ENCODE results near the gene AFMID. TPM values are rescaled to one million over a fixed set of nuclear protein-coding genes. Genes with fewer than 3 reads are reported as not detected.

AFMID gene
- total and polyA plus RNA-seq, 2 donors (not counting 1 experiment from before 2014, with no cell fraction given), result 18.2 to 24.8 TPM

DNA sequence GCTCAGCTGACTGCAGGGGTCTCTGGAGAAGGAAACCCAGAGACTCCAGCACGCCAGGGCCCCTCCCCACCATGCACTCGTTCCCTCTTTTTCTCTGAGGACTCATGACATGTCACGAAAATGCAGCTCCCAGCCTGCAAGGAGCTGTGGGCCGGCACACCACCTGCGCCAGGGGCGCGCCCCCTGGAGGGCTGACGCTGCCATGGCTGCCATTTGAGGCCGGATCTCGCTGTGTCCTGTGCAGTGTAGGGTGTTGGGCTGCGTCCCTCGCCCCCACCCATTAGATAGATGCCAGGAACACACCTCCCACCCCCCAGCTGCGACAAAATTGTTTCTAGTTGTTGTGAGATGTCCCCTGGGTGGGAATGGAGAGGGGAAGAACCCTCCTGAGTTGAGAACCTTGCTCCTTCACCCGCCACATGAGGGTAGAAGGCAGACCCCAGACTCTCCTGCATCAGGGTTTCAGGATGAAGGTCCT, 10.6 kb upstream of the AFMID start:
- Histone ChIP-seq H3K27ac (ENCODE audit: low read length in 2 of 2) (no peak overlapping the region), H3K9ac (ENCODE audit: low read length) (no peak overlapping the region), H3K9me3 (ENCODE audit: control extremely low read depth in 1 of 3, control insufficient read depth in 2 of 3, insufficient read depth in 1 of 3, low read length in 2 of 3) (no peaks in the 10 kb centered on the region), H3K4me2 (replicated peaks; ENCODE audit: low read depth, low read length, poor library complexity, severe bottlenecking) (peak overlapping the region; percentile 73), H3K79me2 (ENCODE audit: control insufficient read depth, insufficient read depth, low read length) (peaks cover 28% of the 10 kb centered on the region), H3K4me3 (ENCODE audit: control extremely low read depth in 1 of 5, extremely low read depth in 1 of 5, insufficient read depth in 1 of 5, low read depth in 2 of 5, low read length in 4 of 5) (no peak overlapping the region), H3K27me3 (replicated peaks in 1 of 4; ENCODE audit: control extremely low read depth in 1 of 4, control insufficient read depth in 3 of 4, insufficient read depth in 4 of 4, low read length in 3 of 4) (no peaks in the 10 kb centered on the region), H4K20me1 (ENCODE audit: control insufficient read depth, insufficient read depth, low read length, poor library complexity, severe bottlenecking) (no peaks in the 10 kb centered on the region), H3K36me3 (replicated peaks in 1 of 2; ENCODE audit: control extremely low read depth in 1 of 2, control insufficient read depth in 1 of 2, extremely low read depth in 1 of 2, insufficient read depth in 2 of 2, low read length in 1 of 2) (peaks cover 0 to 39% of the 10 kb centered on the region in 2 experiments), H3K4me1 (ENCODE audit: control insufficient read depth in 2 of 2, insufficient read depth in 2 of 2, low read length in 2 of 2) (peaks cover 66 to 67% of the 10 kb centered on the region in 2 donors), H2AFZ (ENCODE audit: insufficient read depth, low read depth, low read length, poor library complexity, severe bottlenecking) (peak overlapping the region; percentile 27)
- DNase-seq, result peak; percentile 87
- 2% methylated on average over 9 of the region's 14 CpGs for WGBS (ENCODE audit: insufficient coverage)
- CTCF ChIA-PET, result interaction anchor here (0.6 to 19.2 kb wide), 21 partner anchors 9 to 245 kb away, joined by 3 to 357 read pairs (median 8); partner anchors contain the start of genes AFMID, TK1, TMC6 and TMC8
- peak overlapping the region; percentile 44 for H3K4me3 Mint-ChIP-seq
- POLR2A ChIA-PET, result interaction anchor here (0.7 to 19.6 kb wide), 13 partner anchors 9 to 100 kb away, joined by 3 to 432 read pairs (median 4); partner anchors contain the start of genes C17orf99, TK1, TMC6 and TMC8
- no peaks in the 10 kb centered on the region for H3K9me3 Mint-ChIP-seq (ENCODE audit: insufficient read depth)
- TF ChIP-seq, protein P1, sequence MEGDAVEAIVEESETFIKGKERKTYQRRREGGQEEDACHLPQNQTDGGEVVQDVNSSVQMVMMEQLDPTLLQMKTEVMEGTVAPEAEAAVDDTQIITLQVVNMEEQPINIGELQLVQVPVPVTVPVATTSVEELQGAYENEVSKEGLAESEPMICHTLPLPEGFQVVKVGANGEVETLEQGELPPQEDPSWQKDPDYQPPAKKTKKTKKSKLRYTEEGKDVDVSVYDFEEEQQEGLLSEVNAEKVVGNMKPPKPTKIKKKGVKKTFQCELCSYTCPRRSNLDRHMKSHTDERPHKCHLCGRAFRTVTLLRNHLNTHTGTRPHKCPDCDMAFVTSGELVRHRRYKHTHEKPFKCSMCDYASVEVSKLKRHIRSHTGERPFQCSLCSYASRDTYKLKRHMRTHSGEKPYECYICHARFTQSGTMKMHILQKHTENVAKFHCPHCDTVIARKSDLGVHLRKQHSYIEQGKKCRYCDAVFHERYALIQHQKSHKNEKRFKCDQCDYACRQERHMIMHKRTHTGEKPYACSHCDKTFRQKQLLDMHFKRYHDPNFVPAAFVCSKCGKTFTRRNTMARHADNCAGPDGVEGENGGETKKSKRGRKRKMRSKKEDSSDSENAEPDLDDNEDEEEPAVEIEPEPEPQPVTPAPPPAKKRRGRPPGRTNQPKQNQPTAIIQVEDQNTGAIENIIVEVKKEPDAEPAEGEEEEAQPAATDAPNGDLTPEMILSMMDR (IDR thresholded peaks at IDR 0.05), result peak; percentile 93
- TF ChIP-seq EZH2 (IDR thresholded peaks at IDR 0.05; ENCODE audit: borderline replicate concordance, insufficient read depth, low read depth, low read length, poor library complexity, severe bottlenecking), result no peak
- no peaks in the 10 kb centered on the region for H3K27me3 Mint-ChIP-seq
- peaks cover 78% of the 10 kb centered on the region for H3K4me1 Mint-ChIP-seq
- intact Hi-C loops (cut with micrococcal nuclease), result loop anchor here (1.0 kb wide), 4 partner anchors 36 to 64 kb away; no protein-coding TSS in a partner anchor
- peak overlapping the region; percentile 89 for H3K27ac Mint-ChIP-seq
- ATAC-seq (ENCODE audit: low read depth), result peak; percentile 59

GRCh38 chr17:78179372-78179771, 7.8 kb upstream of the AFMID start:
- no peak overlapping the region for H3K4me3 Mint-ChIP-seq
- no peaks in the 10 kb centered on the region for H3K9me3 Mint-ChIP-seq (ENCODE audit: insufficient read depth)
- 95% methylated on average over 15 of the region's 17 CpGs for WGBS (ENCODE audit: insufficient coverage)
- peaks cover 50% of the 10 kb centered on the region for H3K4me1 Mint-ChIP-seq
- no peaks in the 10 kb centered on the region for H3K27me3 Mint-ChIP-seq
- Histone ChIP-seq H2AFZ (ENCODE audit: insufficient read depth, low read depth, low read length, poor library complexity, severe bottlenecking) (no peak overlapping the region), H3K36me3 (replicated peaks in 1 of 2; ENCODE audit: control extremely low read depth in 1 of 2, control insufficient read depth in 1 of 2, extremely low read depth in 1 of 2, insufficient read depth in 2 of 2, low read length in 1 of 2) (peaks cover 0 to 16% of the 10 kb centered on the region in 2 experiments), H3K4me1 (ENCODE audit: control insufficient read depth in 2 of 2, insufficient read depth in 2 of 2, low read length in 2 of 2) (peaks cover 39% of the 10 kb centered on the region in 2 donors), H3K79me2 (ENCODE audit: control insufficient read depth, insufficient read depth, low read length) (peaks cover 24% of the 10 kb centered on the region), H3K9ac (ENCODE audit: low read length) (no peak overlapping the region), H4K20me1 (ENCODE audit: control insufficient read depth, insufficient read depth, low read length, poor library complexity, severe bottlenecking) (no peaks in the 10 kb centered on the region), H3K27ac (ENCODE audit: low read length in 2 of 2) (no peak overlapping the region), H3K4me2 (replicated peaks; ENCODE audit: low read depth, low read length, poor library complexity, severe bottlenecking) (no peak overlapping the region), H3K4me3 (ENCODE audit: control extremely low read depth in 1 of 5, extremely low read depth in 1 of 5, insufficient read depth in 1 of 5, low read depth in 2 of 5, low read length in 4 of 5) (no peak overlapping the region), H3K9me3 (ENCODE audit: control extremely low read depth in 1 of 3, control insufficient read depth in 2 of 3, insufficient read depth in 1 of 3, low read length in 2 of 3) (no peaks in the 10 kb centered on the region), H3K27me3 (replicated peaks in 1 of 4; ENCODE audit: control extremely low read depth in 1 of 4, control insufficient read depth in 3 of 4, insufficient read depth in 4 of 4, low read length in 3 of 4) (no peaks in the 10 kb centered on the region)
- ATAC-seq (ENCODE audit: low read depth), result no peak
- no peak for DNase-seq
- H3K27ac Mint-ChIP-seq, result peak overlapping the region; percentile 41
- TF ChIP-seq, protein P1 (IDR thresholded peaks at IDR 0.05), result no peak
- no peak for TF ChIP-seq EZH2 (IDR thresholded peaks at IDR 0.05; ENCODE audit: borderline replicate concordance, insufficient read depth, low read depth, low read length, poor library complexity, severe bottlenecking)
- ChIA-PET POLR2A (interaction anchor here (0.6 to 19.6 kb wide), 2 partner anchors 45 to 606 kb away, joined by 4 to 432 read pairs; partner anchors contain the start of genes TMC6 and TMC8), CTCF (interaction anchor here (0.6 to 19.2 kb wide), 3 partner anchors 41 to 68 kb away, joined by 3 to 357 read pairs (median 142); no protein-coding TSS in a partner anchor)
- intact Hi-C loops (cut with micrococcal nuclease), result no loop called here
